ENCODE results near the gene ECE1.

ECE1 gene

DNA sequence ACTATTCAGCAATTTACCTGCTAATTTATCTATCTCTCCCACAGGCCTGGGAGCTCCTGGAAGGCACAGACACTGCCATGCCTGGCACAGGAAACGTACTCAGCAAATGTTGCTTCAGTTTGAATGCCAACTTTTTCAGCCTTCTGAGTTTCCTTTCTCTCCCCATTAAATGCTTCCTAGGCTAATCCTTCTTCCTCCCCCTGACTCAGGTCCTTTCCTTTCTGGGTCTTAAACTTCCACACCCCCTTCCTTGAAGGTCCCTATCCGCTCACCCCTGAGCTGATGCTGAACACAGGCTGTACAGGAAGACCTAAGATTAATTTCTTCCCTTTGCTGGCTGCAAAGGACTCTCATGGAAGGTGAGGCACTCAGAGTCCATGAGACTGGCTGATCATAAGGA, 40.3 kb upstream of the ECE1 start:
- TF ChIP-seq ZNF274 (IDR thresholded peaks at IDR 0.05; ENCODE audit: low read depth, low read length) (no peak), YY1 (IDR thresholded peaks at IDR 0.05; ENCODE audit: insufficient read depth, insufficient read length) (no peak), SUZ12 (IDR thresholded peaks at IDR 0.05; ENCODE audit: extremely low read depth, insufficient read depth, insufficient read length) (no peak)
- H3K27me3 ChIP-seq (ENCODE audit: insufficient read depth, insufficient read length): no peaks in the 10 kb centered on the region
- H3K4me3 ChIP-seq (ENCODE audit: insufficient read length, low read depth): no peak overlapping the region
- DNase-seq (ENCODE audit: low read depth, low spot score): no peak
- H3K36me3 ChIP-seq (ENCODE audit: insufficient read depth, insufficient read length, low read length): peaks cover 4% of the 10 kb centered on the region
- no peaks in the 10 kb centered on the region for H3K9me3 ChIP-seq (ENCODE audit: insufficient read depth, low read length)
- H3K4me1 ChIP-seq (ENCODE audit: insufficient read depth, insufficient read length): peaks cover 45% of the 10 kb centered on the region
- H3K9ac ChIP-seq (ENCODE audit: insufficient read length, low read depth): peak overlapping the region; percentile 42

DNA sequence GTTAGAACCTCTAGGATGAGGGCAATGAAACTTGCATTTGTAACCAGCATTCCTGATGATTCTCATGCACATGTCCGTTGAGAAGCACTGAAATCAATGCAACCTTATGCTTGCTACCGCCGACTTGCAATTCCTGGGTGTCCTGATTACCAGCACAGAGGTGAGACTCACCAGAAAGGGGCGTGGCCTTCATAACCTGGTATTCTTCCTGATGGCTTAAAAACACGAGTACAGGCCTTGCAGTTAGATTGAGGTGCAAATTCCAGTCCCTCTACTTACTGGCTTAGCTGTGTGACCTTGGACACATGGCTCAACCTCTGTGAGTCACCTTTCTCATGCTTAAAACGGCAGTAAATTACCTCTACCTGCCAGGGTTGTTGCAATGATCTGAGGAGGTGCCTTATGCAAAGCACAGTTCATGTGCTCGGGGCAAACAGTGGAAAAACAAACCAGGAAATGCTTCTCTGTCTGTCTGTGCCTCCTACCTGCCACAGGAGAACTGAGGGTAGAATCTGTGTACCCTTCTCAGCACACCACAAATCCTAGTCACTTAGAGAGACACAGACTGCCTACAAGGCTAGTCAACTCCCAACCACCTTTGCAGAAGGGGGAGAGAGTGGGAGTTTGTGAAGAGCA, 39.1 kb upstream of the ECE1 start:
- Histone ChIP-seq H3K27me3 (ENCODE audit: insufficient read depth, insufficient read length) (no peaks in the 10 kb centered on the region), H3K4me1 (ENCODE audit: insufficient read depth, insufficient read length) (peaks cover 39% of the 10 kb centered on the region), H3K4me3 (ENCODE audit: insufficient read length, low read depth) (no peak overlapping the region), H3K9me3 (ENCODE audit: insufficient read depth, low read length) (no peaks in the 10 kb centered on the region), H3K36me3 (ENCODE audit: insufficient read depth, insufficient read length, low read length) (peaks cover 4% of the 10 kb centered on the region), H3K9ac (ENCODE audit: insufficient read length, low read depth) (peak overlapping the region; percentile 61)
- no peak for DNase-seq (ENCODE audit: low read depth, low spot score)
- TF ChIP-seq YY1 (IDR thresholded peaks at IDR 0.05; ENCODE audit: insufficient read depth, insufficient read length) (no peak), ZNF274 (IDR thresholded peaks at IDR 0.05; ENCODE audit: low read depth, low read length) (no peak), SUZ12 (IDR thresholded peaks at IDR 0.05; ENCODE audit: extremely low read depth, insufficient read depth, insufficient read length) (no peak)

DNA sequence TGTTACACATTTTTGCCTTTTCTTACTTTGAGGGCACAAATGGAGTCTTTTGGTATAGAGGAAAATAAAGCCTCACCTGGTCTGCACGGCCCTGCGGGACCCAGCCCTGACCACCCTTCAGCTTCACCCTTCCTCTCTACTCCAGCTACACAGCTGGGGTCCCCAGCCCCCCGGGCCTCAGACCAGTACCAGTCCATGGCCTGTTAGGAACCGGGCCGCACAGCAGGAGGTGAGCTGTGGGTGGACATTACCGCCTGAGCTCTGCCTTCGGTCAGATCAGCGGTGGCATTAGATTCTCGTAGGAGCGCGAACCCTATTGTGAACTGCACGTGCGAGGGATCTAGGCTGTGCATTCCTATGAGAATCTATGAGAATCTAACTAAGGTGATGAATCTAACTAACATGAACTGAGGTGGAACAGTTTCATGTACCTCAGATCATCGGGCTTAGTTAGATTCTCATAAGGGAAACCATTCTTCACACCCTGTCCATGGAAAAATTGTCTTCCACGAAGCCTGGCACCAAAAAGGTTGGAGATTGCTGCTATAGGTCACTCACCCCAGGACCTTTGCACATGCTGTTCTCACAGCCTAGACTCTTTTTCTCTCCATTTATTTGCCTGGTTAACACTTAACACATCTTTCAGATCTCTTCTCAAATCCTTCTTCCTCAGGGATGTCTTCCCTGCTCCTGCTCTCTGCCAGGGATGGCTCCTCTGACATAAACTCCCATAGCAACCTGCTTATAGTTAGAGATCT, 37.5 kb upstream of the ECE1 start:
- Histone ChIP-seq H3K36me3 (ENCODE audit: insufficient read depth, insufficient read length, low read length) (peaks cover 4% of the 10 kb centered on the region), H3K27me3 (ENCODE audit: insufficient read depth, insufficient read length) (no peaks in the 10 kb centered on the region), H3K4me1 (ENCODE audit: insufficient read depth, insufficient read length) (peaks cover 39% of the 10 kb centered on the region), H3K9me3 (ENCODE audit: insufficient read depth, low read length) (no peaks in the 10 kb centered on the region), H3K9ac (ENCODE audit: insufficient read length, low read depth) (no peak overlapping the region), H3K4me3 (ENCODE audit: insufficient read length, low read depth) (no peak overlapping the region)
- no peak for DNase-seq (ENCODE audit: low read depth, low spot score)
- TF ChIP-seq YY1 (IDR thresholded peaks at IDR 0.05; ENCODE audit: insufficient read depth, insufficient read length) (no peak), ZNF274 (IDR thresholded peaks at IDR 0.05; ENCODE audit: low read depth, low read length) (no peak), SUZ12 (IDR thresholded peaks at IDR 0.05; ENCODE audit: extremely low read depth, insufficient read depth, insufficient read length) (no peak)

DNA sequence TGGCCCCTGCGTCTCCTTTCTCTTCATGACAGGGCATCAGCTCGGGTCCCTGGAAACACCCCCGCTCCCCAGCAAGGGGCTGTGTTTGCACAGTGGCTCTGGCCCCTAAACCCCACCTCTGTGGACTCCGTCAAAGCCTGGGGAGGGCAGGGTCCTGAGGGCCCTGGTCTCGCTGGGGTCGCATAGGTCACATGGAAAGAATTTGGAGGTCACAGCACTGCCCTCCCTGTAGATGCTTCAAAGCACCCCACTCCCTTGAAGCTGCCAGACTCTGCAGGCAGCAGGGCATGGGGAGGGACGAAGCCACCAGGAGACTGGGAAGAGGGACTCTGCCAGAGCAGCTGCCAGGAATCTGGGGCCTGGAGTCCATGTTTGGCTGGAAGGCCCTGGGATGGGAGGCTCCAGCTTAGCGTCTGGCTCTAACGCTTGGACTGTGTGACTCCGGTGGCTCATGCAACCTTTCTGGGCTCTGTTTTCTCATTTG, 36.6 kb upstream of the ECE1 start:
- H3K36me3 ChIP-seq (ENCODE audit: insufficient read depth, insufficient read length, low read length): peaks cover 4% of the 10 kb centered on the region
- TF ChIP-seq YY1 (IDR thresholded peaks at IDR 0.05; ENCODE audit: insufficient read depth, insufficient read length) (no peak), SUZ12 (IDR thresholded peaks at IDR 0.05; ENCODE audit: extremely low read depth, insufficient read depth, insufficient read length) (no peak), ZNF274 (IDR thresholded peaks at IDR 0.05; ENCODE audit: low read depth, low read length) (no peak)
- peaks cover 42% of the 10 kb centered on the region for H3K4me1 ChIP-seq (ENCODE audit: insufficient read depth, insufficient read length)
- H3K4me3 ChIP-seq (ENCODE audit: insufficient read length, low read depth): no peak overlapping the region
- H3K9me3 ChIP-seq (ENCODE audit: insufficient read depth, low read length): no peaks in the 10 kb centered on the region
- peak overlapping the region; percentile 26 for H3K9ac ChIP-seq (ENCODE audit: insufficient read length, low read depth)
- no peaks in the 10 kb centered on the region for H3K27me3 ChIP-seq (ENCODE audit: insufficient read depth, insufficient read length)
- no peak for DNase-seq (ENCODE audit: low read depth, low spot score)

DNA sequence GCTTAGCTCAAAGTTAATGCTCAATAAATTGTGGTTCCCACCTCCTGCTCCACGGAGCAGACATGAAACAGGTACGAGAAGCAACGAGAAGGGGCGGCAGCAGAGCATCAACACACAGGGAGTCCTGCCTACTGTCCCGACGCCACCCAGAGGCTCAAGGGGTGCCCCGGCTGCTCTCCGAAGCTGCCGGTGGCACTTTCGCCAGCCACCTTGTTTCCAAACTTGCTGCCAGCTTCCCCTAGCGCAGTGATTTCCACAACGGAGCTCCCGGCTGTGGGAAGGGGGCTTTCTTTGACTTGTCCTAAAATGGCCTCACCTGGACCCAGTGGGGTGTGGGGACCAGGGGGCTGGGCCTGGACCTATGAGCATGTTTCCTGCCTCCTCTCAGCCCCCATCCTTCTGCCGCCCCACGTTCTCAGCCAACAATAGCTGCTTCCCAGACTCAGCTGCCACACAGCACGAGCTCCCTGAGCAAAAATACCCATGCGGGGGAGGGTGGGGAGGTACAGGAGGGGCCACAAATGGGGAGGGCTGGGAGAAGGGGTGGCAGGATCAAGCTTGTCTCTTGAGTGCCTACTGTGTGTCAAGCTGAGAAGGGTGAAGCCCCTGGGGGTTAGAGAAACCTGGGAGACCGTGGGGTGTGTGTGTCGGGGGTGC, 35.6 kb upstream of the ECE1 start:
- Histone ChIP-seq H3K9me3 (ENCODE audit: insufficient read depth, low read length) (no peaks in the 10 kb centered on the region), H3K4me1 (ENCODE audit: insufficient read depth, insufficient read length) (peaks cover 39% of the 10 kb centered on the region), H3K27me3 (ENCODE audit: insufficient read depth, insufficient read length) (no peaks in the 10 kb centered on the region), H3K4me3 (ENCODE audit: insufficient read length, low read depth) (no peak overlapping the region), H3K9ac (ENCODE audit: insufficient read length, low read depth) (peak overlapping the region; percentile 36), H3K36me3 (ENCODE audit: insufficient read depth, insufficient read length, low read length) (peaks cover 1% of the 10 kb centered on the region)
- DNase-seq (ENCODE audit: low read depth, low spot score): no peak
- TF ChIP-seq ZNF274 (IDR thresholded peaks at IDR 0.05; ENCODE audit: low read depth, low read length) (no peak), YY1 (IDR thresholded peaks at IDR 0.05; ENCODE audit: insufficient read depth, insufficient read length) (no peak), SUZ12 (IDR thresholded peaks at IDR 0.05; ENCODE audit: extremely low read depth, insufficient read depth, insufficient read length) (no peak)

DNA sequence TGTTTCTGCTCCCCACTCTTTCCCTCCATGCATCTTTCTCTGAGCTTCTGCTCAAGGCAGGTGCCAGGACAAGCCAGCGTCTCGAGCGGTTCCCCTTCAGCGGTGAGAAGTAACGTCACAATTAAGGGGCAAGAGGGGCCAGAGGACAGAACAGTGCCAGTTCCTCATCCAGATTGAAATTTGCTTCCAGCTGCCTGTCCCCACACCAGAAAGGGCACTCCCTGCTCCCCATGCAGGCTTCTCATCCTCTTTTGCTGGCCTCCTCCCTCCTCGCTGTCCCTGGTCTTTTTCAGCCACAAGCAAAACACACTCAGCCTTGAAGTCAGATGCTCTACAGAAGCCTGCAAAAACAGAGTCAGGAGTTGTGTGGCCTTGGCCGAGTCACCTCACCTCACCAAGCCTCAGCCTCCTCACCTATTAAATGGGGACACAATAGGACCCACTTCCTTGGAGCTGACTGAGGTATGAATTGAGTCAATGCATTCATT, 35.0 kb upstream of the ECE1 start:
- peak overlapping the region; percentile 36 for H3K9ac ChIP-seq (ENCODE audit: insufficient read length, low read depth)
- H3K9me3 ChIP-seq (ENCODE audit: insufficient read depth, low read length): no peaks in the 10 kb centered on the region
- DNase-seq (ENCODE audit: low read depth, low spot score): no peak
- no peak for TF ChIP-seq SUZ12 (IDR thresholded peaks at IDR 0.05; ENCODE audit: extremely low read depth, insufficient read depth, insufficient read length)
- no peak for TF ChIP-seq YY1 (IDR thresholded peaks at IDR 0.05; ENCODE audit: insufficient read depth, insufficient read length)
- no peak for TF ChIP-seq ZNF274 (IDR thresholded peaks at IDR 0.05; ENCODE audit: low read depth, low read length)
- peaks cover 3% of the 10 kb centered on the region for H3K36me3 ChIP-seq (ENCODE audit: insufficient read depth, insufficient read length, low read length)
- H3K27me3 ChIP-seq (ENCODE audit: insufficient read depth, insufficient read length): no peaks in the 10 kb centered on the region
- H3K4me1 ChIP-seq (ENCODE audit: insufficient read depth, insufficient read length): peaks cover 39% of the 10 kb centered on the region
- no peak overlapping the region for H3K4me3 ChIP-seq (ENCODE audit: insufficient read length, low read depth)

All from NT2/D1 (cell line).